ENCODE results near the gene NPAS3.

GRCh38 chr14:33650430-33650829, 711.8 kb downstream of the NPAS3 start:
- TF ChIP-seq CTCF (IDR thresholded peaks at IDR 0.05; ENCODE audit: low read depth, low read length) (no peak), EZH2phosphoT487 (IDR thresholded peaks at IDR 0.05; ENCODE audit: low read depth) (no peak)

Data from OCI-LY3 (cell line).